Measurements from ENCODE around the gene TMTC1.

DNA sequence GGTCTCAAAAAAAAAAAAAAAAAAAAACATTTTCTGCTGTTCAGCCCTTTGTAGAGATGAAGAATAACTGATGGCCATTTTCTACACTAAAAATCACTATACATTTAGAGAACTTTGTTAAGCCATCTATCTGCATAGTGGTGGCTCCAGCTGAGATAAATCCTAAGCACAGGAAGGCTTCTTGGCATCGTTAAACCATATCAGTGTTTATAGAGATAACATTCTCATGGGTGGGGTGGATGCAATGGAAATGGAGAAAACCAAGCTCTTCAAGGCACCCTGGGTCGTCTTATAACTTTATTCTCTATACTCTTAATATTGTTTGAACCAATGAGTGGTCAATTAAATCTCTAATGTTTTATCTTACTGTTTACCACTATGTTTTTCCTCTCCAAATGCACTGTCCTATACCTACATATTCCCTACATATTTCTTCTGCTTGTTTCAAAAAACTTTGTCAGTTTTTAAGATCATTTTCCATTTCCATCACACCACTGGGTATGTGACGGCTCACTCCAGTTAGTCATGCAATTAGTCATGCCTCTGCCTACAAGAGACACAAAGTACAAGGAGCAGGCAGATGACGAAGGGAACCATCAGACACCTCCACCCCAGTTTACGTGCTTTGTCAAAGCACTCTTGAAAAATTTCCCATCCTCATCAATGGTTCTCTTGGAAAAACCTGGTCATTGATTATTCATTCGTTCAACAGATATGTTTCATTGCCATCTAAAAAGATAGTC is 166.9 kb downstream of the TMTC1 start:
- TF ChIP-seq, protein P1, sequence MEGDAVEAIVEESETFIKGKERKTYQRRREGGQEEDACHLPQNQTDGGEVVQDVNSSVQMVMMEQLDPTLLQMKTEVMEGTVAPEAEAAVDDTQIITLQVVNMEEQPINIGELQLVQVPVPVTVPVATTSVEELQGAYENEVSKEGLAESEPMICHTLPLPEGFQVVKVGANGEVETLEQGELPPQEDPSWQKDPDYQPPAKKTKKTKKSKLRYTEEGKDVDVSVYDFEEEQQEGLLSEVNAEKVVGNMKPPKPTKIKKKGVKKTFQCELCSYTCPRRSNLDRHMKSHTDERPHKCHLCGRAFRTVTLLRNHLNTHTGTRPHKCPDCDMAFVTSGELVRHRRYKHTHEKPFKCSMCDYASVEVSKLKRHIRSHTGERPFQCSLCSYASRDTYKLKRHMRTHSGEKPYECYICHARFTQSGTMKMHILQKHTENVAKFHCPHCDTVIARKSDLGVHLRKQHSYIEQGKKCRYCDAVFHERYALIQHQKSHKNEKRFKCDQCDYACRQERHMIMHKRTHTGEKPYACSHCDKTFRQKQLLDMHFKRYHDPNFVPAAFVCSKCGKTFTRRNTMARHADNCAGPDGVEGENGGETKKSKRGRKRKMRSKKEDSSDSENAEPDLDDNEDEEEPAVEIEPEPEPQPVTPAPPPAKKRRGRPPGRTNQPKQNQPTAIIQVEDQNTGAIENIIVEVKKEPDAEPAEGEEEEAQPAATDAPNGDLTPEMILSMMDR (IDR thresholded peaks at IDR 0.05) = no peak
- TF ChIP-seq POLR2A (IDR thresholded peaks at IDR 0.05) = no peak

Data from body of pancreas (tissue), 4 donors.